NCI-H146 treated with DMSO at 0.1 percent for 48 hours (cell line): ENCODE results near the gene GMDS.

Source experiments
- DNase-seq: peaks from one replicate; lab custom pipeline; 2025; ENCODE audit not compliant: unreplicated experiment; lab: John Stamatoyannopoulos, UW

The GMDS gene

DNA sequence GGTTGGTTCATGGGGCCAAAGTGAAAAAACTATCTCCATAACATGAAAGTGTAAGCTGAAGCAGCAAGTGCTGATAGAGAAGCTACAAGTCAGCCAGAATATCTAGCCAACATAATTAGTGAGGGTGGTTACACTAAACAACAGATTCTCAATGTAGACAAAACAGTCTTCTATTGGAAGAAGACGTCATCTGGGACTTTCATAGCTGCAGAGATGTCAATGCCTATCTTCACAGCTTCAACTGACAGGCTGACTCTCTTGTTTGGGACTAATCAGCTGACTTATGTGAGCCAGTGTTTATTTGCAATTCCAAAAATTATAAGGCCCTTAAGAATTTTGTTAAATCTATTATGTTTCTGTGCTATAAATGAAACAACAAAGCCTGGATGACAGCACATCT lies 63.2 kb downstream of the GMDS start:
- DNase-seq = no peak

DNA sequence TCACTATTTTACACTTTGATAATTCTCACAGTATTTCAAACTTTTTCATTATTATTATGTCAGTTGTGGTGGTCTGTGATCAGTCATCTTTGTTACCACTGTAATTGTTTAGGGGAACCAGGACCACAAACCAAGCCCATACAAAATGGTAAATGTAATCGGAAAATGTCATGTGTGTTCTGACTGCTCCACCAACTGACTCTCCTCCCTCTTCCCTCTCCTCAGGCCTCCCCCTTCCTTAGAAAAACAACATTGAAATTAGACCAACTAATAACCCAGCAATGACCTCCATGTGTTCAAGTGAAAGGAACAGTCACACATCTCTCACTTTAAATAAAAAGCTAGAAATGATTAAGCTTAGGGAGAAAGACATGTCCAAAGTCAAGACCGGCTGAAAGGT lies 63.8 kb downstream of the GMDS start:
- DNase-seq = no peak

DNA sequence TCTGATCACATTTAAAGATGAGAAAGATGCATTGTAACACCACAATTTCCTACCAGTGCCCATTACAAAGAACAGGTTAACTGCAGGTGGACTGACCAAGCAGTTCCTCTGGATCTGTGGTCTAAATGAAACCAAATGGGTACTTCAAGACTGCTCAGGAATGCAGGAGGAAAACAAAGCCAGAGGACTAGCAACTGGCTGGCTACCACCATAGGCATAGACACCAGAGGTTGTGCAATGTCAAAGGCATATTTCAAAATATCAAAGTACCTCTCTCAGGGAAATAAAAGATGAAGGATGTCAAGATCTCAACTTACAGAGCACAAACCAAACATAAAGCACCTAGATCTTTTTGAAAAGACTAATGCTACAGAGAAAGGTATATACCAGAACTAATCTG lies 65.5 kb downstream of the GMDS start:
- DNase-seq = no peak

DNA sequence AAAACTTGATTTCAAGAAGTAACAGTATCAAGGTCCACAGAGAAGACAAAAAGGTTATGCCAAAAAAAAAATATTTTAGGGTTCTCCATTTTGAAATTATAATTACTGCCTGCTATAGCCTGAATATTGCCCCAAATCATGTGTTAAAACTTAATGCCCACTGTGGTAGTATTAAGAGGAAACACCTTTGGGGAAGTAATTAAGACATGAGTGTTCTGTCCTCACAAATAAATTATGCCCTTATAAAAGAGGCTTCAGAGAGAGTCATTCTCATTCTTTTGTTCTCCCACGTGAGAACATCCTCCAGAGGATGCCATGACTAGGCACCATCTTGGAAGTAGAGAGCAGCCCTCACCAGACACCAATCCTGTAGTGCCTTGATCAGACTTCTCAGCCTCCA lies 66.2 kb downstream of the GMDS start:
- no peak for DNase-seq

DNA sequence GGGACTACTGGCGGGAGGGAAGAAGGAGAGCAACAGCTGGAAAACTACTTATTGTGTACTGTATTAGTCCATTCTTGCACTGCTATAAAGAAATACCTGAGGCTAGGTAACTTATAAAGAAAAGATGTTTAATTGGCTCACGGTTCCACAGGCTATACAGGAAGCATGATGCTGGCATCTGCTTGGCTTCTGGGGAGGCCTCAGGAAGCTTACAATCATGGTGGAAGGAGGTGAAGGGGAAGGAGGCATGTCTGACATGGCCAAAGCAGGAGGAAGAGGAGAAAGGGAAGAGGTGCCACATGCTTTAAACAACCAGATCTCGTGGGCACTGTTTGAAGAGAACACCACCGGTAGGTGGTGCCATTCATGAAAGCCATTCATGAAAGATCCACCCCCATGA lies 67.3 kb downstream of the GMDS start:
- no peak for DNase-seq

DNA sequence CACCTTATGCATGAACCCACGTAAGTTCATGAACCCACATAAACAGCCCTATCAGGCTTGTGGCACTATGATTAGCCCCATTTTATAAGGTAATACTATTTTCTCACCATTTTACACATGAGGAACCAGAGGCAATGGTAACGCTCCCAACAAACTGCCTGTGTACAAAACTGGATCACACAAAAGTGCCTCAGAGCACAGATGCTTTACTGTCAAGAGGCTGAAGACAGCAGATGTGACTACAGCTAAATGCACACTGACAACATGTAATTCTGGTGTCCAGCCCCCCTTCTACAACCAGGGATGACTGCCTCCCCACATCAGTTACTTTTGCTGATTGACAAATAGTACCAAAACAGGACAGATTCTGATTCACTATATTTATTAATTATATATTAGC lies 69.6 kb downstream of the GMDS start:
- DNase-seq = no peak

DNA sequence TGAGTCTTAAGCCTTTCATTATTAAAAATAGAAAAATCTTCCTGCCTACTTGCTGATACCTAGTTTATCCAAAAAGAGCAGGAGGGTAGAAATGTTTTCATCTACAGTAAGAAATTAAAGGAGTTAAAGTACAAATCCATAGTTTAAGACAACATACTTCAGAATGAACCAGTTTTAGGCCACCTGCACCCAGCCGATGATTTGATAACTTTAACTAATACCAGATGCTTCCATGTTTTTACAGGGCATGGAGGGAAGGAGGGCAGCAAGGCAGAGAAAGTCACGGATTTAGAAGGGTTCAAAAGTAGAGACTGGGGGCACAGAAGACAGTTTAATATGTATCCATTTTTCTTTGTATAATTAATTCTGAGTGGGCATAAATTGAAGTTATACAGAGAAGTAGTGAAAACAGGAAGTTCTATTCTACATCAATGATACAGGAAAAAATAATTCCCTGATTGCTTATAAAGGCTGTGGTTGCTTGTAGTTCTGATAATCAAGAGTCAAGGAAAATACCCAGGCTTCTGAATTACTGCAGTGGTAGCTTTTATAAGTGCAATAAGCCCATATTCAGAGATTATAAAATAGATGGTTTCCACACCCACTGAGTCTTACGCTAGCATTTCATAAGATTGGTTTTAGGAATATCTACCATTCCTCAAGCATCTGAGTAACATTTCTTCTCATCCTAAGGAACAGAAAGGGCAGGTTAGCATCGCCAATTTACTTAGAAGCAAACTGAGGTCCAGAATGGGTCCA lies 72.0 kb downstream of the GMDS start:
- DNase-seq = no peak

DNA sequence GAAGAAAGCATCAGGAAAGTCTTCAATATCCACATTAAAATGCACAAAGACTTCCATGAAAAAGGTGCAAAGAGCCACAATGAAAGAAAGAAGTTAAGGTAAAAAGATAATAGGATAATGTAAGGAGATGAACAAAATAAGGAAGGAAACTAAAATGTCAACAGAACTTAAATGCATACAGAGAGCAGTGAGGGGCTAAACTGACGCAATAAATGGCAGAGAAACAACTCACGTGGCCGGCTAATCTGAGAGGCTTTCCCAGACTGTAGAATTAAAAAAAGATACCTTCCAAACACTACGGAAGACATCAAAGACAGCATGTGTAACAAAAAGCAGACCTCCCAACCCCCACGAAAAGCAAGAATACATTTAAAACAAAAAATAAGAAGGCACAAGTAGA lies 73.7 kb downstream of the GMDS start:
- DNase-seq = no peak

DNA sequence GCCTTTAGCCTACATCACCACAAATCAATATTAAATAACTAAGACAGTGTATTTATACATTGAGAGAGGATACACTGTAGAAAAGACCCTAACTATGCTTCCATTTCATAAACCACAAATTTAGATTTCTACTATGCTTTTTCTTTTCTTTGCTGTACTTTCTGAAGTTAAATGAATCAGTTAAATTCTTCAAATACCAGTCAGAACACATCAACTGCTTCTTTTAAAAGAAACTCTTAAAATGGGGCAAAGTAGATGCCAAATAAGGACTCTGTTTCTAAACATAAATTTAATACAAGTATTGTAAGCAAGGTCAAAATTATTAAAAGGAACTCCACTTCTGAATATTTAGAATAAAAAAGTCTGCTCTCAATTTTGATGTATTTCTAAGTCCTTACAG lies 76.9 kb downstream of the GMDS start:
- no peak for DNase-seq

DNA sequence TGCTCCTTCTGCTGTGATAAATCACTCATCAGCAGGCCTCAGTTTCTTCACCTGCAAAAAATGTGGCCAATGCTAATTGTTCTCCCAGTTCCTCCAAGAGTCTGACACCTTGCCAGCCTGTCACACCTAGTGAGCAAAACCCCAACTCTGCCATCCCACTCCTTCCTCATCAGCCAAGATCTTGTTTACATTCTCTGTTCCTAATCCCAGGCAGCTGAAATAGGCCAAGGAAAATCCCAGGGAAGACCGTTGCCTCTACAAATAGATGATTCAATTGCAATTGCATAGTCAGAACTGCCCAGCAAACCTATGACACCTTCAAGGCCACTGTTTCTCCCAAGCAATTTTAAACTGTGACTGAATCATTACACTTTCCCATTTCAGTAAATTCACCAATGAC lies 78.7 kb downstream of the GMDS start:
- DNase-seq = no peak

DNA sequence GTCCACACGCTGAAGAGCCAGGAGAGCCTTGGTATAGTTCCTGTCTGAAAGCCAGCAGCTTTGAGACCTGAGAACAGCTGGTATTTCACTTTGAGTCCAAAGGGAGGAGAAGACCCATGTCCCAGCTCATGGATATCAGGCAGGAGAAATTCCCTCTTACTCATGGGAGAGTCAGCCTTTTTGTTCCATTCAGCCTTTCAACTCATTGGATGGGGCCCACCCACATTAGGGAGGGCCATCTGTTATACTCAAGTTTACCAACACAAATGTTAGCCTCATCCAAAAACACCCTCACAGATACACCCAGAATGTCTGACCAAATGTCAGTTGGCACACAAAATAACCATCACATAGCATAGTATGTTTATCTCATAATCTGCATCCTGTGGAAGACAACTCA lies 80.1 kb downstream of the GMDS start:
- no peak for DNase-seq

DNA sequence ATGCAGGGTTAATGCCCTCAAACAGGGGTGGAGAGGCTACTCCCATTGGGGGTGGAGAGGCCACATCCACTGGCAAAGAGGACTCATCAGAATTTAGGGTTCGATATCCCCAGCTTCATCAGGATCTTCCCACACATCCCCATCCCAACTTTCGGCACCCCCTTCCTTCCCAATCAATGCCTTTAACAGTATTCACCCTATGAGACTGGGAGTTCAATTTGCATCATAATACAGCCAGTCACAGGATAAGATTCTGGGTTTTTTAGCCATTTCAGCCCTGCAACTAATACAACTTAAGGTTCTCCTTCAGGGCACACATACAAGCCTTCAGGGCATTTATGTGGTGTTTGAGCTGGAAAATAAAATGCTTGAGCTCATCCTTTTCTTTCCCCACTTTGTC lies 80.9 kb downstream of the GMDS start:
- no peak for DNase-seq

DNA sequence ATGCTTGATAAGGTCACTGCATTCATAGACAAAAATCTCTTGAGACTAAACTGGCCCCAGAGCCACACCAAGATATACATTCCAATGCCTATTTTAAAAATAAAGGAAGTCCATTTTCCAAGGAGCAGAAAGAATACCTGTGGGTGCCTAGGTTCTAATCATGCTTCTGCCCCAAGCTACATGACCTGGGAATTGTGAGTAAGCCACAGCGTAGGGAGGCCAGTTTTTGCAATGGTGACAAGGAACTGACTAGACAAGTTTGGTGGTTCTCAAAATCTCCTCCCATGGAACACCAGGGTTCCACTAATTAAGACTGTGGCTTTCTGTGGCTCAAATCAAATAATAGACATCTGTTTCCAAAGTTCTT lies 83.3 kb downstream of the GMDS start:
- DNase-seq = no peak

DNA sequence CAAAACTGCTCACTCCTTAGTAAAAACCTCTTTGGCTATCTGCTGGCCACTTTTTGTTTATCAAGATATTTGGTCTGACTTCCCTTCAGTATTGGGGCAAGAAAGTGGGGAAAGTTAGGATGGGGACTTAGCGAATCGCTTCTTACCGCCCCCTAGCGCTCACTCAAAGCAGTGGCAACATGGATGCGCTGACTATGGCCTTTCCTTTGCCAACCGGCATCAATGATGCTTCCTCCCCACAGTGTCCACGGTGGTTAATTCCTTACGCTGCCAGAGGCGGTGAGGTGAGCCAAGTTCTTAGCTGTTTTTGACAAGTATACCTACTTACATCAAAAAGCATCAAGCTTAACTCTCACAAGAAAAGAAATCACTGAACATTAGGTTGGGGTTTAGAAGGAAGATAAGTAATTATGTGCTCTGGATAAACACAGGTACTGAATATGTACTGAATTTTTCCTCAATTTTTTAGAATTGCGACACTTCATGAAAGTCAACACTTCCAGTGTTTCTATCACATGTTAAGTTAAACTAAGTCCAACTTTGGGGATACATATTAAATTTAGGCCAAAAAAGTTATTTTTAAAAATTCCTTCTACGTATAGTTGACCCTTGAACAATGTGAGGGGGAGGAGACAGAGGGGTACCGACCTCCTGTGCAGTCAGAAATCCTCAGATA lies 86.7 kb downstream of the GMDS start:
- DNase-seq = no peak

DNA sequence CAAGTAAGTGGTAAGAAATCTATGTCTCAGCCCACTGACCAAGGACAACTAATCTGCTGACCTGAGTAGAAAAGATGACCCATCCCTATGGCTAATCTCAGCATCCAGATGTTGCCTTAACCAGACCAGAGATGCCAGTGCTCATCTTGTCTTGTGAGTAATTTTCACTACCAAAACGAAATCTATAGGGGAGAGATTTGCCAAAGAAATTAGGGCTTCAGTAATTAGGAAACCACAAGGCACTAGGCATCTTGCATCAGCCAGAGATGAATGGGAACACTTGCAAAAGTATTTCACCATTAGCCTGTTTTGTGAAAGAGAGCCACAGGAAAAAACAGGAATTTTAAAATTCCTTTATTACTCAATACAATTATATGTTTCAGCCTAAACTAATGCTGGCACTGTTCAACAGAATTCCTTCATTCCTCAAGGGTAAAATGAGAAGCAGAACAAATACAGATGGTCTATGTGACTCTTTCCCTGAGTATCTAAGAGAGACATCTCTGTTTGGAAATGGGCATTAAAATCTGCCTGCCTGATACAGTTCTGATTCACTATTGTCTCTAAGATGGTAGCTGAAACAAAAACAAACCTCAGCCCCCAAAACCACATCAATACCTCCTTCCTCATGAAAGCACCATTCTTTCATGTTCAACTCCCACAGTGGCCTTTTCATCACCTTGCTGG lies 87.8 kb downstream of the GMDS start:
- DNase-seq = no peak

DNA sequence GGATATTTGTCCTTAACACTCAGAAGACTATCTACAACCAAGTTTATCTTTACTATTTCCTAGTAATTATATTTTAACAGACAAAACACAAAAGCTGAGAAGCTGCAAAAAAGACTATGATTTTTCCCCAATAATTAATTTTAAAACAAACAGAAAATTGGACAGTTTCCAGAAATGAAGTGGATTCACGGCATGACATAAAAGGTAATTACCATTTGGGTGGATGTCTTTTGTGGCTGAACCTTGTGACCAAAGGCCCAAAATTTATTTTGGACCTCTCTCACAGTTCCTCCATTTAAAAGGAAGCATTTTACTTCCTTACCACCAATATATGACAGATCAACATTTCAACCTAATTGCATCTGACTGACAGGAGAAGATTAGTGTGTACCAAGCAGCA lies 90.2 kb downstream of the GMDS start:
- peak; percentile 25 for DNase-seq

DNA sequence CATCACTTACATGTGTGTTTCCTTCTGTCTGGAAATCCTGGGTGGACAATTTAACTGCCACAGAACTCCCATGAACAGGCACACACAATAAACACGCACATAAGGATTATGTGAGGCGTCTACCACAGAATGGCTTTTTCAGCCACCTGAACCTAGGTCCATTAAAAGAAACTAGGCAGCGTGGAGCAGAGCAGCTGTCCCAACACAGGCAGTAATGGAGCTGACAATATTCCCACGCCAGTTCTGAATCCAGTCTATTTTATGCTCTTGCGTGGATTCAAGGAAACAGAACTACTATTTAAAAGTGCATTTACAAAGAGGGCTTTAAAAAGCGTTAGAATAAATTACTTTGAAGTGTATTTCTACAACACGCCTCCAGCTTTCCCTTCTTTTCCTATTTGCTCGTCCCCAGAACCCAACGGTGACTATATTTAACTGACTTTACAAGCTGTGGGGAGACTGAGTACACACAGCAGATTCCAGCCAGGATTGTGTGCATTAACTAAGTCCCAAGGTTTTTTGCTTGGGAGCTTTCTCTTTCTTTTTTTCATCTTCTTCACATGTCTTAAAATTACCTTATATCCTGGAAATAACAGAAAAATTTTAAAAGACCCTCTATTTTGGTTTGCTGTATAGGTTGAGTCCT lies 95.9 kb downstream of the GMDS start:
- DNase-seq = no peak

DNA sequence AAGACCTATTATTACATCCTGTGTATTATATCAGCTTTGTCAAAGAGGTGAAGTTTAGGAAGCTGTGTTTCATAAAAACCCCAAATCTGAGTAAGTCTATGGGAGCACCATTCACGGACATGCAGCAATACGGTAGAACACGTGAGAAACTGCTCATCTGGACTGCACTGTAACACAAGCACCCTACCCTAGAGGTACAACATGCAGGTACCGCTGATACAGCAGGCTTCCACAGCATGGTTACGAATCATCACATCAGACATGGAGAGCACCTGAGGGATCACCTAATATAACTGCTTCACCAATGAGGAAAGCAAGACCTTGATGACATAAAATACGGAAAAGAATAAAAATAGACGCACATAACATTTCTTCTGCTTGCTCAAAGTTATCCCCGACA lies 96.7 kb downstream of the GMDS start:
- DNase-seq = no peak

DNA sequence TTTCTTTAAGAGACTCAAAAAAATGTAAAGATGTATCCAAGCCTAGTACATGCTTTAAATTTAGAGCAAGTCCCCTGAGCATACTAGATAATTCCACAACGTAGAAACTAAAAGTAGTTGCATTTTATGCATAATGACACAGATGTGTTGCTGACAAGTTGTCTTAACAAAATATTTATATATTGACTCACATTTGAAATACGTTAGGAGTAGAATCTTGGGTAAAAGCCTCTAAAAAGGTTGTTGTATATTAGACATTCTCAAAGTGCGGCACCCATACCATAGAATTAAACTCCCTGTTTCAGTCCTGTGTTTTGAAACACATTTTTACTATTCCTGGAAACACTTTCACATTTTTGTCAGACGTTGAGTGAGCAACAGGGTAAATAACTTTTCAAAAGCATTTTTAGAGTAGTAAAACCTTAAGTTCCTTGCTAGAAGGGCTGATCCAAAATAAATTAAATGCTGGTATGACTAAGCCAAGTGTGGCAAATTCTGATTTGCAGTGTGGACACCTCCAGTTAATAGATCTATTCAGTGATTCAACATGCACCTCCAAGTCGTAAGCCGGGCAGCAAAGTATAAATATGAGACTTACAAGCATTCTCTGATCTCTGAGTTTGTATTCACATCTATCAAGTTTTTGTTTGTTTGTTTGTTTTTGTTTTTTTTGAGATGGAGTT lies 97.5 kb downstream of the GMDS start:
- DNase-seq = no peak

DNA sequence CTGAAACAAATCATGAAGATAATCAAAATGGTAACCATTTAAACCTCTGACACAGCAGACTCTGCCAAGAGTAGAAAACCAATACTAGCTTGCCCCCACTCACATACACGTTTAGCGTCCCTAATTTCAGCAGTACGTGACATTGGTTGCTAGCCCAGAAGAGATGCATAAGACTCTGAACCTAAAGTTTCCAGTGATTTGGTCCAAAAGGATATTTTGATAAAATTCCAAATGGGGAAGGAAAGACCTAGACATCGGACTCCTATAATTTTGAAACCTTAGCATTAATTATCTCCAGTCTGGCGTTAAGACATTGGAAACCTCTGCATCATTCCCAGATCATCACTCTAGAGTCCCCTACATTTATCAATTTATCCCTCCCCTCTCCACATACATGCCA lies 98.1 kb downstream of the GMDS start:
- DNase-seq = no peak

DNA sequence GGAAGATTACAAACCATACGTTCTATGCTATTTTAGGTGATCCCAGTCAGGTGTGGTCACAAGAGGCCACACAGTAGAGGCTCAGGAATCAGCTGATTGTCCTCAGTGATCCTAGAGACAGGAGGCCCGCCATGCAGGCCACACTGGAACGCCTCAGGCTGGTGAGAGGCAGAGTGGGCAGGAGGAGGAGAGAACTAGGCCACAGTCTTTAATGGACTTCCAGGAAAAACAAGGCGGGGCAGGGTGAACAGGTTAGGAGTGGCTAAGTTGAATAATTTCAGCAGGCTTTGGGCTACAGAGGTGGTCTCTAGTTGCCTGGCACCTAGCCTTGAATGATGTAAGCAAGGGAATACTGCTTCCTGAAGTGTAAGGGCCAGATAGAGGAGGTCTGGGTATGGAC lies 101.2 kb downstream of the GMDS start:
- no peak for DNase-seq
